GM12878 (cell line): ENCODE data around the gene CSF3R. TPM values are rescaled to one million over a fixed set of nuclear protein-coding genes. Genes with fewer than 3 reads are reported as not detected.

Source experiments
- CBX3 ChIP-seq: fragments of 200-600 bp; sonication (generic); IDR thresholded peaks from 2 replicates; pipeline ENCODE4 v1.6.1; 2016; ENCODE audit warnings: low read depth, borderline replicate concordance
- MYC ChIP-seq: IDR thresholded peaks from 2 replicates; pipeline ENCODE4 v1.6.1; 2011; ENCODE audit warnings: mild to moderate bottlenecking, low read length, moderate library complexity, inconsistent platforms; ENCODE audit not compliant: insufficient read depth, insufficient replicate concordance, insufficient read length, severe bottlenecking
- NFIC ChIP-seq: IDR thresholded peaks from 2 replicates; pipeline ENCODE4 v1.6.1; 2012; ENCODE audit warnings: low read depth, mild to moderate bottlenecking, inconsistent platforms, low read length, moderate library complexity
- STAT1 ChIP-seq: fragments of 450-650 bp; conservative IDR thresholded peaks from 2 replicates; pipeline ENCODE4 v1.6.1; 2014; ENCODE audit warnings: antibody characterized with exemption, mild to moderate bottlenecking
- ZNF622 ChIP-seq: fragments of 450-650 bp; IDR thresholded peaks from 2 replicates; pipeline ENCODE4 v1.6.1; 2017; ENCODE audit warnings: mild to moderate bottlenecking, inconsistent platforms
- polyA plus RNA-seq, 11 experiments: library from polyadenylated mRNA; depleted of rRNA in 4 of 11; unstranded in 6 of 11; stranded (reverse) in 5 of 11; fragments of >200 nt; fragmentation: Nextera tagmentation in 4 of 11; fragmentation: Illumina TruSeq in 1 of 11; extraction: Ambion mirVana in 4 of 11; extraction: Trizol in 1 of 11; gene quantifications; 1 replicate in 1 of 11; 2 replicates in 10 of 11; pipeline versions ENCODE4 v1.2.1 to v1.2.3, GENCODE V29; 2011 to 2016; ENCODE audit warnings: inconsistent platforms in 2 of 11, missing spikeins in 2 of 11, low read depth in 1 of 11
- total RNA-seq, 4 experiments: library from RNA; depleted of rRNA in 3 of 4; stranded (reverse); fragments of >200 nt in 3 of 4; fragmentation: Illumina TruSeq in 1 of 4; extraction: Trizol in 1 of 4; gene quantifications; 2 replicates each; pipeline versions ENCODE4 v1.2.1 to v1.2.3, GENCODE V29; 2013 to 2021
- TF ChIP-seq, protein P1 (sequence below): fragments of 450-650 bp; IDR thresholded peaks from 2 replicates; pipeline ENCODE4 v1.6.1; 2017; ENCODE audit warnings: antibody characterized with exemption, mild to moderate bottlenecking, moderate library complexity
- TF ChIP-seq, protein P2 (sequence below): fragments of 450-650 bp; IDR thresholded peaks from 2 replicates; pipeline ENCODE4 v1.6.1; 2017; ENCODE audit warnings: mild to moderate bottlenecking

Gene CSF3R
- total and polyA plus RNA-seq, 10 of the 15 experiments (the other 5 are each of a cell fraction or from before 2014, with no cell fraction given) = 0.13 TPM; not detected in 9

DNA sequence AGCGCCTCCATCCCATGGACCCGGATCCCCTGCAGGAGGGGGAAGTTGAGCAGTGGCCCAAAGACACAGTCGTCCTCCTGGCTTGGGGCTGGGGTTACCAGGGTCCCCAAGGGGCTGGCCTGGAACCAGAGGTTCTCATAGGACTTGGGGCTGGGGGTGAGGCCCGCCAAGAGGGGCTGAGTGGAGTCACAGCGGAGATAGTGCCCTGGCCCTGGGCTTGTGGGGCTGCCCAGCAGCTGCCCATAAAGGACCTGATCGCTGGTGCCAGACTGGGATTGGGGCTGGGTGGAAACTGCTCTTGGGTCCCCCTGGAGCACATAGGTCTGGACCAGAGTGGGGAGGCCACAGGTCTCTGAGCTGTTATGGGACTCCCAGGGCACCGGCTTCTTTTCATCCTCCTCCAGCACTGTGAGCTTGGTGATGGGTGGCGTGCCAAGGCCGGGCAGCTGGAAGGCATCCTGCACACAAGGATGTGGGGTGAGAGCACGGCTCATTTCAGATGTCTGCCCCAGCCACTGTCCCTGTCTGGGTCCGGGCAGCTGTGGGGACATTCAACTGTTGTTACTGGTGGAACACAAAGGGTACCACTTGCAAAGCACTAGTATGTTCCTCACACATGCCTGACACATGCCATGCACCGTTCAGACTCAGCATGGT lies 16.2 kb downstream of the CSF3R start (continued):
- no peak for TF ChIP-seq NFIC
- TF ChIP-seq, protein P1, sequence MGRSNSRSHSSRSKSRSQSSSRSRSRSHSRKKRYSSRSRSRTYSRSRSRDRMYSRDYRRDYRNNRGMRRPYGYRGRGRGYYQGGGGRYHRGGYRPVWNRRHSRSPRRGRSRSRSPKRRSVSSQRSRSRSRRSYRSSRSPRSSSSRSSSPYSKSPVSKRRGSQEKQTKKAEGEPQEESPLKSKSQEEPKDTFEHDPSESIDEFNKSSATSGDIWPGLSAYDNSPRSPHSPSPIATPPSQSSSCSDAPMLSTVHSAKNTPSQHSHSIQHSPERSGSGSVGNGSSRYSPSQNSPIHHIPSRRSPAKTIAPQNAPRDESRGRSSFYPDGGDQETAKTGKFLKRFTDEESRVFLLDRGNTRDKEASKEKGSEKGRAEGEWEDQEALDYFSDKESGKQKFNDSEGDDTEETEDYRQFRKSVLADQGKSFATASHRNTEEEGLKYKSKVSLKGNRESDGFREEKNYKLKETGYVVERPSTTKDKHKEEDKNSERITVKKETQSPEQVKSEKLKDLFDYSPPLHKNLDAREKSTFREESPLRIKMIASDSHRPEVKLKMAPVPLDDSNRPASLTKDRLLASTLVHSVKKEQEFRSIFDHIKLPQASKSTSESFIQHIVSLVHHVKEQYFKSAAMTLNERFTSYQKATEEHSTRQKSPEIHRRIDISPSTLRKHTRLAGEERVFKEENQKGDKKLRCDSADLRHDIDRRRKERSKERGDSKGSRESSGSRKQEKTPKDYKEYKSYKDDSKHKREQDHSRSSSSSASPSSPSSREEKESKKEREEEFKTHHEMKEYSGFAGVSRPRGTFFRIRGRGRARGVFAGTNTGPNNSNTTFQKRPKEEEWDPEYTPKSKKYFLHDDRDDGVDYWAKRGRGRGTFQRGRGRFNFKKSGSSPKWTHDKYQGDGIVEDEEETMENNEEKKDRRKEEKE = no peak
- TF ChIP-seq, protein P2, sequence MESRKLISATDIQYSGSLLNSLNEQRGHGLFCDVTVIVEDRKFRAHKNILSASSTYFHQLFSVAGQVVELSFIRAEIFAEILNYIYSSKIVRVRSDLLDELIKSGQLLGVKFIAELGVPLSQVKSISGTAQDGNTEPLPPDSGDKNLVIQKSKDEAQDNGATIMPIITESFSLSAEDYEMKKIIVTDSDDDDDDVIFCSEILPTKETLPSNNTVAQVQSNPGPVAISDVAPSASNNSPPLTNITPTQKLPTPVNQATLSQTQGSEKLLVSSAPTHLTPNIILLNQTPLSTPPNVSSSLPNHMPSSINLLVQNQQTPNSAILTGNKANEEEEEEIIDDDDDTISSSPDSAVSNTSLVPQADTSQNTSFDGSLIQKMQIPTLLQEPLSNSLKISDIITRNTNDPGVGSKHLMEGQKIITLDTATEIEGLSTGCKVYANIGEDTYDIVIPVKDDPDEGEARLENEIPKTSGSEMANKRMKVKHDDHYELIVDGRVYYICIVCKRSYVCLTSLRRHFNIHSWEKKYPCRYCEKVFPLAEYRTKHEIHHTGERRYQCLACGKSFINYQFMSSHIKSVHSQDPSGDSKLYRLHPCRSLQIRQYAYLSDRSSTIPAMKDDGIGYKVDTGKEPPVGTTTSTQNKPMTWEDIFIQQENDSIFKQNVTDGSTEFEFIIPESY = no peak
- TF ChIP-seq MYC = no peak
- no peak for TF ChIP-seq STAT1
- TF ChIP-seq ZNF622 = no peak
- TF ChIP-seq CBX3 = no peak
